H1 (cell line): Measurements from ENCODE around the gene HDAC7.

Experiments
- CEBPB ChIP-seq: IDR thresholded peaks from 2 replicates; pipeline ENCODE4 v1.6.1; 2012; ENCODE audit warnings: low read depth, low read length
- CREB1 ChIP-seq: IDR thresholded peaks from 2 replicates; pipeline ENCODE4 v1.6.1; 2012; ENCODE audit warnings: inconsistent platforms
- CTCF ChIP-seq, 3 experiments: IDR thresholded peaks; 1 replicate in 2 of 3; 2 replicates in 1 of 3; pipeline versions ENCODE4 v1.5.1 to v1.6.1; 2011; ENCODE audit warnings: low read length in 3 of 3, mild to moderate bottlenecking in 3 of 3, inconsistent platforms in 2 of 3, low read depth in 1 of 3, moderate library complexity in 1 of 3; ENCODE audit not compliant: insufficient read depth in 1 of 3; ENCODE audit errors: control extremely low read depth in 1 of 3
- MAFK ChIP-seq: IDR thresholded peaks from 2 replicates; pipeline ENCODE4 v1.6.1; 2012; ENCODE audit warnings: low read depth, mild to moderate bottlenecking, improper control_type of control experiment, low read length
- MAX ChIP-seq: IDR thresholded peaks from 2 replicates; pipeline ENCODE4 v1.6.1; 2012; ENCODE audit warnings: inconsistent platforms
- PHF8 ChIP-seq: fragments of 200-600 bp; sonication (generic); conservative IDR thresholded peaks from 2 replicates; pipeline ENCODE4 v1.7.1; 2012; ENCODE audit warnings: low read depth, mild to moderate bottlenecking, inconsistent platforms, low read length, moderate library complexity
- POLR2A ChIP-seq, 2 experiments: IDR thresholded peaks; 1 replicate in 1 of 2; 2 replicates in 1 of 2; pipeline ENCODE4 v1.6.1; 2011; ENCODE audit warnings: low read depth in 2 of 2, low read length in 2 of 2, mild to moderate bottlenecking in 2 of 2; ENCODE audit errors: control extremely low read depth in 1 of 2

- TF ChIP-seq POLR2A (IDR thresholded peaks at IDR 0.05; ENCODE audit: control extremely low read depth in 1 of 2, low read depth in 2 of 2, low read length in 2 of 2) = no peak
- TF ChIP-seq MAFK = no peak
- no peak for TF ChIP-seq CEBPB
- TF ChIP-seq MAX = no peak
- no peak for TF ChIP-seq CREB1
- no peak for TF ChIP-seq CTCF (IDR thresholded peaks at IDR 0.05; ENCODE audit: control extremely low read depth in 1 of 3, insufficient read depth in 1 of 3, low read depth in 1 of 3, low read length in 3 of 3)
- no peak for TF ChIP-seq PHF8
Observed at GRCh38 chr12:47828976-47829482, 9.3 kb upstream of the HDAC7 start.
